ENCODE measurements around the gene FLOT2. TPM values are rescaled to one million over a fixed set of nuclear protein-coding genes. Genes with fewer than 3 reads are reported as not detected.

Gene FLOT2
- total and polyA plus RNA-seq, 4 donors = 46.2 to 226 (median 121) TPM

- Histone ChIP-seq H3K36me3 (ENCODE audit: control insufficient read depth in 4 of 4, insufficient read depth in 4 of 4, low read length in 4 of 4) (peaks cover 0 to 9% (median 1%) of the 10 kb centered on the region in 4 donors), H3K4me3 (no peak overlapping the region), H3K9ac (ENCODE audit: insufficient read depth in 1 of 2, low read length in 2 of 2) (no peak overlapping the region), H3K27ac (ENCODE audit: low read depth in 1 of 2, low read length in 1 of 2) (no peak overlapping the region), H3K9me3 (ENCODE audit: control insufficient read depth in 4 of 4, insufficient read depth in 3 of 4, low read length in 3 of 4) (no peaks in the 10 kb centered on the region), H3K4me1 (ENCODE audit: control insufficient read depth in 5 of 5, insufficient read depth in 5 of 5, low read length in 5 of 5) (no peaks in the 10 kb centered on the region), H3K27me3 (ENCODE audit: control insufficient read depth in 3 of 3, insufficient read depth in 3 of 3, low read length in 2 of 3) (no peaks in the 10 kb centered on the region)
- DNase-seq (no peak), ATAC-seq (ENCODE audit: insufficient read depth, low FRiP score) (no peak)
- WGBS, 2 donors = 89 to 97% methylated on average over 3 of the region's 3 CpGs
- no peak for TF ChIP-seq CTCF (IDR thresholded peaks at IDR 0.05; ENCODE audit: control extremely low read depth, extremely low read depth)
Measured at GRCh38 chr17:28874750-28875149, 22.8 kb downstream of the FLOT2 start.

- no peak for TF ChIP-seq CTCF (IDR thresholded peaks at IDR 0.05; ENCODE audit: control extremely low read depth, extremely low read depth)
- H3K36me3 ChIP-seq (ENCODE audit: control insufficient read depth in 4 of 4, insufficient read depth in 4 of 4, low read length in 4 of 4) = peaks cover 0 to under 1% (median 0%) of the 10 kb centered on the region in 4 donors
- WGBS, 2 donors = 88 to 90% methylated on average over 7 of the region's 7 CpGs
- no peaks in the 10 kb centered on the region for H3K4me1 ChIP-seq (ENCODE audit: control insufficient read depth in 5 of 5, insufficient read depth in 5 of 5, low read length in 5 of 5)
- no peak overlapping the region for H3K9ac ChIP-seq (ENCODE audit: insufficient read depth in 1 of 2, low read length in 2 of 2)
- no peaks in the 10 kb centered on the region for H3K9me3 ChIP-seq (ENCODE audit: control insufficient read depth in 4 of 4, insufficient read depth in 3 of 4, low read length in 3 of 4)
- DNase-seq (no peak), ATAC-seq (ENCODE audit: insufficient read depth, low FRiP score) (no peak)
- no peak overlapping the region for H3K4me3 ChIP-seq
- no peaks in the 10 kb centered on the region for H3K27me3 ChIP-seq (ENCODE audit: control insufficient read depth in 3 of 3, insufficient read depth in 3 of 3, low read length in 2 of 3)
- H3K27ac ChIP-seq (ENCODE audit: low read depth in 1 of 2, low read length in 1 of 2) = no peak overlapping the region
Measured at GRCh38 chr17:28873839-28874238, 23.7 kb downstream of the FLOT2 start.

- TF ChIP-seq CTCF (IDR thresholded peaks at IDR 0.05; ENCODE audit: control extremely low read depth, extremely low read depth) = no peak
- Histone ChIP-seq H3K4me1 (ENCODE audit: control insufficient read depth in 5 of 5, insufficient read depth in 5 of 5, low read length in 5 of 5) (no peaks in the 10 kb centered on the region), H3K9ac (ENCODE audit: insufficient read depth in 1 of 2, low read length in 2 of 2) (no peak overlapping the region), H3K27ac (ENCODE audit: low read depth in 1 of 2, low read length in 1 of 2) (no peak overlapping the region), H3K36me3 (ENCODE audit: control insufficient read depth in 4 of 4, insufficient read depth in 4 of 4, low read length in 4 of 4) (no peaks in the 10 kb centered on the region), H3K9me3 (ENCODE audit: control insufficient read depth in 4 of 4, insufficient read depth in 3 of 4, low read length in 3 of 4) (no peaks in the 10 kb centered on the region), H3K4me3 (no peak overlapping the region), H3K27me3 (ENCODE audit: control insufficient read depth in 3 of 3, insufficient read depth in 3 of 3, low read length in 2 of 3) (no peaks in the 10 kb centered on the region)
- WGBS, 2 donors = 55 to 73% methylated on average over 6 of the region's 6 CpGs
- ATAC-seq (ENCODE audit: insufficient read depth, low FRiP score) = no peak
- DNase-seq = no peak
Measured at GRCh38 chr17:28871056-28871579, 26.4 kb downstream of the FLOT2 start.

- no peaks in the 10 kb centered on the region for H3K27me3 ChIP-seq (ENCODE audit: control insufficient read depth in 3 of 3, insufficient read depth in 3 of 3, low read length in 2 of 3)
- DNase-seq = no peak
- no peaks in the 10 kb centered on the region for H3K4me1 ChIP-seq (ENCODE audit: control insufficient read depth in 5 of 5, insufficient read depth in 5 of 5, low read length in 5 of 5)
- no peaks in the 10 kb centered on the region for H3K9me3 ChIP-seq (ENCODE audit: control insufficient read depth in 4 of 4, insufficient read depth in 3 of 4, low read length in 3 of 4)
- H3K36me3 ChIP-seq (ENCODE audit: control insufficient read depth in 4 of 4, insufficient read depth in 4 of 4, low read length in 4 of 4) = no peaks in the 10 kb centered on the region
- no peak for ATAC-seq (ENCODE audit: insufficient read depth, low FRiP score)
- H3K4me3 ChIP-seq = no peak overlapping the region
- no peak overlapping the region for H3K9ac ChIP-seq (ENCODE audit: insufficient read depth in 1 of 2, low read length in 2 of 2)
- 86 to 95% methylated on average over 7 of the region's 7 CpGs for WGBS, 2 donors
- TF ChIP-seq CTCF (IDR thresholded peaks at IDR 0.05; ENCODE audit: control extremely low read depth, extremely low read depth) = no peak
- H3K27ac ChIP-seq (ENCODE audit: low read depth in 1 of 2, low read length in 1 of 2) = no peak overlapping the region
Measured at GRCh38 chr17:28867276-28867675, 30.3 kb downstream of the FLOT2 start.
